HG03064 (cell line): ENCODE measurements around the gene LDLR.
"Not testable (repeated sequence)": the region's sequence is repeated elsewhere in the genome, so short reads cannot be mapped to it uniquely, and the experiment has no call there.

ENCODE experiments used
- ATAC-seq: cut with Tn5 transposase; IDR thresholded peaks from one replicate; pipeline ENCODE4 v1.9.1; 2021; ENCODE audit warnings: low read depth; ENCODE audit not compliant: unreplicated experiment

Gene LDLR

GRCh38 chr19:11069561-11069960, 19.7 kb upstream of the LDLR start:
- no peak for ATAC-seq

GRCh38 chr19:11070123-11070522, 19.1 kb upstream of the LDLR start:
- no peak for ATAC-seq

- ATAC-seq = no peak
These were observed 15.7 kb upstream of the LDLR start for GRCh38 chr19:11073568-11073967.

GRCh38 chr19:11076792-11077191, 12.5 kb upstream of the LDLR start:
- ATAC-seq = not testable (repeated sequence)

- ATAC-seq = no peak
These were observed 10.4 kb upstream of the LDLR start for GRCh38 chr19:11078893-11079292.

- ATAC-seq = no peak
These were observed 9.3 kb upstream of the LDLR start for GRCh38 chr19:11079999-11080398.

- ATAC-seq = no peak
These were observed 1.3 kb upstream of the LDLR start for GRCh38 chr19:11087870-11088505.

GRCh38 chr19:11088506-11089253, 583 bp upstream of the LDLR start:
- ATAC-seq = no peak

GRCh38 chr19:11090014-11090263, 676 bp downstream of the LDLR start:
- ATAC-seq = not testable (repeated sequence)

GRCh38 chr19:11090264-11090996, 1.2 kb downstream of the LDLR start:
- no peak for ATAC-seq

- ATAC-seq = no peak
These were observed 1.9 kb downstream of the LDLR start for GRCh38 chr19:11090997-11091702.

- ATAC-seq = no peak
These were observed 2.5 kb downstream of the LDLR start for GRCh38 chr19:11091703-11092153.

GRCh38 chr19:11092181-11092538, 2.9 kb downstream of the LDLR start:
- no peak for ATAC-seq

GRCh38 chr19:11093689-11094238, 4.5 kb downstream of the LDLR start:
- ATAC-seq = no peak

GRCh38 chr19:11094520-11094894, 5.2 kb downstream of the LDLR start:
- ATAC-seq = no peak

GRCh38 chr19:11096210-11096841, 7.1 kb downstream of the LDLR start:
- no peak for ATAC-seq

GRCh38 chr19:11097367-11097766, 8.1 kb downstream of the LDLR start:
- not testable (repeated sequence) for ATAC-seq

GRCh38 chr19:11098327-11098726, 9.1 kb downstream of the LDLR start:
- no peak for ATAC-seq

- no peak for ATAC-seq
These were observed 9.6 kb downstream of the LDLR start for GRCh38 chr19:11098861-11099260.

- ATAC-seq = no peak
These were observed 10.8 kb downstream of the LDLR start for GRCh38 chr19:11100049-11100448.

GRCh38 chr19:11101057-11101456, 11.8 kb downstream of the LDLR start:
- no peak for ATAC-seq
